ENCODE data around the gene PLCXD3.

- TF ChIP-seq POLR2A (IDR thresholded peaks at IDR 0.05; ENCODE audit: low read depth, low read length) (no peak), POLR2AphosphoS5 (IDR thresholded peaks at IDR 0.05; ENCODE audit: low read depth, low read length) (no peak)
Observed at GRCh38 chr5:41289970-41290464, 220.4 kb downstream of the PLCXD3 start.

Data from GM12892 (cell line).